Endothelial cell of umbilical vein (primary cell): Measurements from ENCODE around the gene EFNA5.

Experiments
- CTCF ChIP-seq, 2 donors: IDR thresholded peaks; 1 replicate in 1 of 2; 2 replicates in 1 of 2; pipeline ENCODE4 v1.5.1; 2011; ENCODE audit warnings: low read length in 2 of 2, mild to moderate bottlenecking in 2 of 2, moderate library complexity in 2 of 2, control low read depth in 1 of 2, inconsistent platforms in 1 of 2, low read depth in 1 of 2; ENCODE audit not compliant: insufficient read depth in 1 of 2; ENCODE audit errors: extremely low read depth in 1 of 2
- JUN ChIP-seq: IDR thresholded peaks from 2 replicates; pipeline ENCODE4 v1.6.1; 2011; ENCODE audit warnings: borderline replicate concordance, low read depth; ENCODE audit not compliant: insufficient read length, insufficient read depth
- MYC ChIP-seq: IDR thresholded peaks from one replicate; pipeline ENCODE4 v1.6.1; 2011; ENCODE audit warnings: mild to moderate bottlenecking, low read depth, low read length
- POLR2A ChIP-seq: IDR thresholded peaks from 2 replicates; pipeline ENCODE4 v1.6.1; 2012; ENCODE audit warnings: low read depth, mild to moderate bottlenecking, control low read depth, low read length
- POLR2AphosphoS5 ChIP-seq: IDR thresholded peaks from 2 replicates; pipeline ENCODE4 v1.6.1; 2012; ENCODE audit warnings: low read depth, mild to moderate bottlenecking, control low read depth, low read length, moderate library complexity; ENCODE audit not compliant: insufficient read depth

- no peak for TF ChIP-seq JUN
- TF ChIP-seq CTCF (IDR thresholded peaks at IDR 0.05; ENCODE audit: extremely low read depth in 1 of 2, insufficient read depth in 1 of 2, low read depth in 1 of 2, low read length in 2 of 2), result no peak
- no peak for TF ChIP-seq MYC
- no peak for TF ChIP-seq POLR2AphosphoS5
- no peak for TF ChIP-seq POLR2A
These were observed 251.8 kb downstream of the EFNA5 start for GRCh38 chr5:107418902-107419301.
